Measurements from ENCODE around the gene ADM2. TPM values are rescaled to one million over a fixed set of nuclear protein-coding genes. Genes with fewer than 3 reads are reported as not detected.

The ADM2 gene
- total RNA-seq, 4 donors from 2014 or later = 0.12 TPM; not detected in 3

DNA sequence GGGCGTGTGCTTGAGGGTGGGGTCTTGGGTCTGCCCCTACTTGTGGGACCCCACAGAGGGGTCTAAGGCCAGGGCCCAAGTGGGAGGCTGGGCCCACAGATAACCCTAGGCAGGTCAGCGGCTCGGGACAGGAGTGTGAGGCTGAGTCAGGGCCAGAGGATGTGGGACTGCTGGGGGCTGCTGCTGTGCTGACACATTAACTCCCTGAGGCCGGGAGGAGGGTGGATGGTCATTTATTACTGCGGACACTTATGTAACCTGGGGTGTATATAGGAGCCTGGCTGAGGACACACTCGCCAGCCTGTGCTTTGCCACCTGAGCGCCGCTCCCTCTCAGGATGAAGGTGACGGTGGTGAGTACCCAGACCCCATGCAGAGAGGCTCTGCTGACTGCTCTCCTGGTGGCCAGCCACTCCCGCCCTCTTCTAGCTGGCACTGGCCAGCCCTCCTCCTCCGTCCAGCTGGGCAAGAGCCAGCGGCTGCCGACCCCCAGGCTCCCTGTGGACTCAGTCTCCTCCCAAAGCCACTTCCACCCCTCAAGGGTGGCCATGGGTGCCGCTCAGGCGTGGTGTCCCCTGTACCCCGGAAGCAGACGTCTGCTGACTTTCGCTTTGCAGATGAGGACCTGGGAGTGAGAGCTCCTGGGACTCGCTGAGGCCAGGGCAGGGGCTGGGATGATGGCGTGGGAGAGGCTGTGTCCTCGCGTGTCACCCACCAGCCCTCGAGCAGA is 5.4 kb downstream of the ADM2 start, which contains the start of gene MIOX:
Gene MIOX (plus strand): TSS at position 299 of the 729 bp plus-strand sequence. CDS start 39 bp downstream, at position 338.
- TF ChIP-seq, protein P1, sequence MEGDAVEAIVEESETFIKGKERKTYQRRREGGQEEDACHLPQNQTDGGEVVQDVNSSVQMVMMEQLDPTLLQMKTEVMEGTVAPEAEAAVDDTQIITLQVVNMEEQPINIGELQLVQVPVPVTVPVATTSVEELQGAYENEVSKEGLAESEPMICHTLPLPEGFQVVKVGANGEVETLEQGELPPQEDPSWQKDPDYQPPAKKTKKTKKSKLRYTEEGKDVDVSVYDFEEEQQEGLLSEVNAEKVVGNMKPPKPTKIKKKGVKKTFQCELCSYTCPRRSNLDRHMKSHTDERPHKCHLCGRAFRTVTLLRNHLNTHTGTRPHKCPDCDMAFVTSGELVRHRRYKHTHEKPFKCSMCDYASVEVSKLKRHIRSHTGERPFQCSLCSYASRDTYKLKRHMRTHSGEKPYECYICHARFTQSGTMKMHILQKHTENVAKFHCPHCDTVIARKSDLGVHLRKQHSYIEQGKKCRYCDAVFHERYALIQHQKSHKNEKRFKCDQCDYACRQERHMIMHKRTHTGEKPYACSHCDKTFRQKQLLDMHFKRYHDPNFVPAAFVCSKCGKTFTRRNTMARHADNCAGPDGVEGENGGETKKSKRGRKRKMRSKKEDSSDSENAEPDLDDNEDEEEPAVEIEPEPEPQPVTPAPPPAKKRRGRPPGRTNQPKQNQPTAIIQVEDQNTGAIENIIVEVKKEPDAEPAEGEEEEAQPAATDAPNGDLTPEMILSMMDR (IDR thresholded peaks at IDR 0.05) = no peak
- ATAC-seq (ENCODE audit: low FRiP score) (no peak), DNase-seq (ENCODE audit: low spot score) (no peak)

DNA sequence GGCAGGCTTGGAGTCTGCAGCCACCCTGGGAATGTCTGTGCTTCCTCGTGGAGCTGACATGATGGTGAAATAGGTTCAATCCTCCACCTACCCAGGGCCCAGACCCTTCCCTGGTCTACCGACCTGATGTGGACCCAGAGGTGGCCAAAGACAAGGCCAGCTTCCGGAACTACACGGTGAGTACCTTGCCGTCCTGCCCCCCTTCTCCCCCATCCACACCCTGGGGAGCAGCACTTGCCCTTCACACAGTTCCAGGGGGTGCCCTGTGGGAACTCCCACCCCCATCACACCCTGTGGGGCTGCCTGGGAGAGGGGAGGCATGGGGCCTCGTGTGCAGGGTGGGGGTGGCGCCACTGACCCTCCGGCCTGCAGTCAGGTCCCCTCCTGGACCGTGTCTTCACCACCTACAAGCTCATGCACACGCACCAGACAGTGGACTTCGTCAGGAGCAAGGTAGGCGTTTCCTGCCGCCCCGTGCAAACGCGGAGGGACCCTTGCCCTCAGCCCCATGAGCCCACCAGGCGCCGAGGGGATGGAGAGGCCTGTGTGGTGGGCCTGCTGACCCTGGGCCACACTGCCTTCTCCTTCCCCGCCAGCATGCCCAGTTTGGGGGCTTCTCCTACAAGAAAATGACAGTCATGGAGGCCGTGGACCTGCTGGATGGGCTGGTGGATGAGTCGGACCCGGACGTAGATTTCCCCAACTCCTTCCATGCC is 6.1 kb downstream of the ADM2 start:
- no peak for DNase-seq (ENCODE audit: low spot score)
- TF ChIP-seq, protein P1 (IDR thresholded peaks at IDR 0.05) = no peak
- no peak for ATAC-seq (ENCODE audit: low FRiP score)

DNA sequence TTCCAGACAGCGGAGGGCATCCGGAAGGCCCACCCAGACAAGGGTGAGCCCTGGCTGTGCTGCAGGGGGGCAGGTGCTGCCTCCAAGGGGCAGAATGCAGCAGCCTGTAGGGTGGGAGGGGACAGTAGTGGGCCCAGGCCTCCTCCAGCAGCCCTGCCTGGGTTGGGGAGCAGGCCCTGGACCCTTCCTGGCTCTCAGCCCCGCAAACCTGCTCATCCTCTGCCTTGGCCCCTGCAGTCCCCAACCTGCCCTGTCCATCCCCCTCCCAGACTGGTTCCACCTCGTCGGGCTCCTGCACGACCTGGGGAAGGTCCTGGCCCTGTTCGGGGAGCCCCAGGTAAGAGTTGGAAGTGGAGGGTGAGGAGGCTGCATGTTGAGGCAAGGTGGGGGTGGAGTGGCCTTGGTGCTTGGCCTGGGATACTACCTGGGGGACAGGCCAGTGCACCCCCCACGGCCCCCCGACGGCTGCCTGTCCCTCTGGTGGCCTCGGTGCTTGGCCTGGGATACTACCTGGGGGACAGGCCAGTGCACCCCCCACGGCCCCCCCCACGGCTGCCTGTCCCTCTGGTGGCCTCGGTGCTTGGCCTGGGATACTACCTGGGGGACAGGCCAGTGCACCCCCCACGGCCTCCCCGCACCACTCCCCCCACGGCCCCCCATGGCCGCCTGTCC is 6.8 kb downstream of the ADM2 start:
- TF ChIP-seq, protein P1 (IDR thresholded peaks at IDR 0.05) = no peak
- ATAC-seq (ENCODE audit: low FRiP score) = no peak
- DNase-seq (ENCODE audit: low spot score) = no peak

DNA sequence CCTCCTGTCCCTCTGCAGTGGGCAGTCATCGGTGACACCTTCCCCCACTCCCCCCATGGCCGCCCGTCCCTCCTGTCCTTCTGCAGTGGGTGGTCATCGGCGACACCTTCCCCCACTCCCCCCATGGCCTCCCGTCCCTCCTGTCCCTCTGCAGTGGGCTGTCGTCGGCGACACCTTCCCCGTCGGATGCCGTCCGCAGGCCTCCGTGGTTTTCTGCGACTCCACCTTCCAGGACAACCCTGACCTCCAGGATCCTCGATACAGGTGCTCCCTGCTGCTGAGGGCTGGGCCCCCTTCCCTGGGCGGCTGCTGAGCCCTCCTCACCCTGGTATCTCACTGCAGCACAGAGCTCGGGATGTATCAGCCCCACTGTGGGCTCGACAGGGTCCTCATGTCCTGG is 7.5 kb downstream of the ADM2 start:
- TF ChIP-seq, protein P1 (IDR thresholded peaks at IDR 0.05) = no peak

DNA sequence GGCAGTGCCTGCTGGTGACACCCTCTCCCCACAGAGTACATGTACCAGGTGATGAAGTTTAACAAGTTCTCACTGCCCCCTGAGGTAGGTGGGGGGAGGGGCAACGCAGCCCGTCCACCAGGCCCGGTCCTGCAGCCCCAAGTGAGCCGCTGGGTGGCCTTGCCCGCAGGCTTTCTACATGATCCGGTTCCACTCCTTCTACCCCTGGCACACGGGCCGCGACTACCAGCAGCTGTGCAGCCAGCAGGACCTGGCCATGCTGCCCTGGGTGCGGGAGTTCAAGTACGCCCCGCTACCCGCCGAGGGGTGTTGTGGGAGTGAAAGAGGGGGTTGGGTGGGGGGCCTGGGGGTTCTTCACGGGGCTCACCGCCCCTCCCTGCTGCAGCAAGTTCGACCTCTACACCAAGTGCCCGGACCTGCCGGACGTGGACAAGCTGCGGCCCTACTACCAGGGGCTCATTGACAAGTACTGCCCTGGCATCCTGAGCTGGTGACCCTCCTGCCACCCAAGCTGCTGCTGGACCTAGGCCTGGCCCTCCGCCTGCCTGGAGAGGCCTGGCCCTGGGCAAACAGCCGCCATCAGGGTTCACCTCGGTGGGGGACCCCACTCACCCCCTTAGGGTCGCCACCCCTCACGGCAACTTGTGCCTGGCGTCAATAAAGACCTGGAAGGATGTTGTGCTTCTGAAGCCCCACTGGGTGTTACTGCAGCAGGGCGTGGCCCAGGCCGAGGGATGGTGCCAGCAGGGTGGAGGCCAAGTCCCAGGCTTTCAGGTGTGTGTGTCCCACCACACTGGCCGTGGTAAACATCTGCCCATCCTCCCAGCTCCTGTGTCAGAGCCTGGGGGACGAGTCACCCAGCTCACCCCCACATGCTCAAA is 8.3 kb downstream of the ADM2 start:
- TF ChIP-seq, protein P1 (IDR thresholded peaks at IDR 0.05) = no peak
- no peak for ATAC-seq (ENCODE audit: low FRiP score)
- DNase-seq (ENCODE audit: low spot score) = no peak

More for the DNA sequence above, 7.5 kb downstream of the ADM2 start:
- no peak for DNase-seq (ENCODE audit: low spot score)
- ATAC-seq (ENCODE audit: low FRiP score) = no peak

DNA sequence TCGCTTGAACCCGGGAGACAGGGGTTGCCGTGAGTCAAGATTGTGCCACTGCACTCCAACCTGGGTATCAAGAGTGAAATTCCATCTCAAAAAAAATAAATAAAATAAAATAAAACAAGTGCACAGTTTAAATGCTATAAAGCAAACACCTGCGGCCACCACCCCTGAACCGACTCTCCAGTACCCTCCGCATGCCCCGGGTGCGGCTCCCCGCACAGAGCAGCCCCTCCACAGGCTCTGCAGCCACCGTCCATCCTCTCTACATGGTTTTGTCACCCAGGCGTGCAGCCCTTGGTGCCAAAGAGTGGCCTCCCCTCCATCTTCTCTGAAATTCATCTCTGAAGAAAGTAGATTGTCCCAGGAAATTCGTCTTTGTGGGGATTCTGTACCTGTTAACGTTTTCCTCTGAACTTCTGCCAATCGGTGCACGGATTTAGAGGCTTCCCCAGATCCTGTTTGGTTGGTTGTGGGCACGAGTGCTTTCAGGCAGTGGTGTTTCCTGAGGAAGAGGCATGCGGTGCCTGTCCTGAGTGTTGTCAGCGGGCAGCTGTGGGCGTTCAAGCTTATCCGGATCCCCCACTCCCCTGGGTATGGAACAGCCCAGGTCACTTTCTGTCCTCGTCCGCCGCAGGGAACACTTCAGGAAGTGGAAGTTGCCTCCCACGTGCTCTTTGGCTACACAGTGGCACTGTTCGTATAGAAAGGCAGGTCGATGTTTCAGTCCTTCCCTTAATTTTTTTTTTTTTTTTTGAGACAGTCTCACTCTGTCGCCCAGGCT is 9.4 kb downstream of the ADM2 start:
- TF ChIP-seq, protein P1 (IDR thresholded peaks at IDR 0.05) = no peak
- ATAC-seq (ENCODE audit: low FRiP score) (no peak), DNase-seq (ENCODE audit: low spot score) (no peak)
